ENCODE results near the gene SF3B2.
A peak's percentile ranks its signal among the peaks of the same experiment; 100 is the strongest.
"Not testable (repeated sequence)": the region's sequence is repeated elsewhere in the genome, so short reads cannot be mapped to it uniquely, and the experiment has no call there.

Gene SF3B2

GRCh38 chr11:66012946-66013761 is 39.0 kb upstream of the SF3B2 start:
- no peaks in the 10 kb centered on the region for H3K9me3 Mint-ChIP-seq
- no peak overlapping the region for H3K4me3 Mint-ChIP-seq
- H3K4me1 Mint-ChIP-seq (ENCODE audit: low read depth): peaks cover 11% of the 10 kb centered on the region
- no peak overlapping the region for H3K27ac Mint-ChIP-seq
- peaks cover 22% of the 10 kb centered on the region for H3K27me3 Mint-ChIP-seq
- no peaks in the 10 kb centered on the region for H3K36me3 Mint-ChIP-seq (ENCODE audit: low read depth)
- DNase-seq: no peak

DNA sequence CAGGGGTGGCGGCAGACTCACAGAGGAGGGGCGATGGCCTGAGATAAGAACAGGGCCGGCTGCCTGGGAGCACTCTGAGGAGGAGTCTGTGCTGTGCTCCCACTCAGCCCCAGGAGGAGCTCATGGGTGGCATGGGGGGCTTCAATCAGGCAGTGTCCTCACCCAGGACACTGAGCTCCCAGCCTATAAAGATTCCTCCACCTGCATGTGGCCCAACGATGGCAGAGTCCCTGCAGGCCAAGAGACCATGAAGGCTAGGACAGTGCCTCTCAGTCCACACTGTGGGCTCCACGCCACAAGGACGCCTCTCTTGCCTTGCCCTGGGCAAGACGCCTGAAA is 38.4 kb upstream of the SF3B2 start:
- H3K36me3 Mint-ChIP-seq (ENCODE audit: low read depth): no peaks in the 10 kb centered on the region
- peaks cover 11% of the 10 kb centered on the region for H3K4me1 Mint-ChIP-seq (ENCODE audit: low read depth)
- peaks cover 22% of the 10 kb centered on the region for H3K27me3 Mint-ChIP-seq
- no peak overlapping the region for H3K27ac Mint-ChIP-seq
- DNase-seq: no peak
- no peak overlapping the region for H3K4me3 Mint-ChIP-seq
- H3K9me3 Mint-ChIP-seq: no peaks in the 10 kb centered on the region

GRCh38 chr11:66014804-66015453 is 37.2 kb upstream of the SF3B2 start:
- Mint-ChIP-seq H3K27ac (no peak overlapping the region), H3K4me1 (ENCODE audit: low read depth) (peaks cover 11% of the 10 kb centered on the region), H3K4me3 (no peak overlapping the region), H3K36me3 (ENCODE audit: low read depth) (no peaks in the 10 kb centered on the region), H3K27me3 (peaks cover 22% of the 10 kb centered on the region), H3K9me3 (no peaks in the 10 kb centered on the region)
- DNase-seq: no peak

GRCh38 chr11:66015454-66015881 is 36.7 kb upstream of the SF3B2 start:
- Mint-ChIP-seq H3K4me3 (no peak overlapping the region), H3K27ac (no peak overlapping the region), H3K9me3 (no peaks in the 10 kb centered on the region), H3K27me3 (peaks cover 22% of the 10 kb centered on the region), H3K36me3 (ENCODE audit: low read depth) (no peaks in the 10 kb centered on the region), H3K4me1 (ENCODE audit: low read depth) (peaks cover 11% of the 10 kb centered on the region)
- no peak for DNase-seq

DNA sequence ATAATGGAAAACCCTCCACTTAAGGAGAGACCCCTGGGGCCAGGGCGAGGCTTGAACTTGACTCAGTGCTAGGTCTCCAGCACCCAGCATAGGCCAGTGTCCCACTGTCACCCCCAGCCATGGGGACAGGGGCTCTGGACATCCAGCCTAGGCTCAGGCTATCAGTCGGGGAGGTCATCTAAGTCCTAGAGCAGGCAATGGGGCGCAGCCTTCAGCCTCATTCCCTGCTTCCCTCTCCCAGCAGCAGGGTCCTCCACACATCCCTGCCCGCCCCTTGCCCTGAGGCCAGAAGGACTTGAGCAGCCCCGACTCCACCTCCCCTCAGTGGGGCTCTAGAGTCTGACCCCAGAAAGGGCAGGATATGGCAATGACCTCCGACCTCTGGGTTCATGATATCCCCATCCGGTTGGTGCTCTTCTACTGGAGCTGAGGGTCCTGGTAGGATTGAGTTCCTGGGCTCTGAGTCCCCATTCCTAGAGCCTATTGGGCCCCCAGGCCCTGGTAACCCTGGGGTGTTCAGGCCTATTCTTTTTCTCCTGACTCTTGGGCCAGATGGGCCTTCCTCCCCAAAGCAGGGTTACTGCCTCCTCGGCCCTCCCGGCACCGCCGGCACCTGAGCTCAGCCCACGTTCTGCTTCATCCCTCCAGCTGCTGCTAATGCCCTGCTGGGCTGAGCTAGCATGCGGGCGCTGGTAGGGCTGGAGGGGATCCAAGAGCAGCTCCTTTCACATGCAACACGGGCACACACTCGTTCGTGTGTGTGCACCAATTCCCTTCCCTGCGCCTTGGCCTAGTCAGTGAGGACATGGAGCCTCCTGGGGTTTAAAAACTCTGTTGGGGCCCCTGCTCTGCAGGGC is 36.0 kb upstream of the SF3B2 start:
- Mint-ChIP-seq H3K4me1 (ENCODE audit: low read depth) (peaks cover 15% of the 10 kb centered on the region), H3K4me3 (no peak overlapping the region), H3K27ac (no peak overlapping the region), H3K36me3 (ENCODE audit: low read depth) (no peaks in the 10 kb centered on the region), H3K9me3 (no peaks in the 10 kb centered on the region), H3K27me3 (peaks cover 22% of the 10 kb centered on the region)
- DNase-seq: no peak

DNA sequence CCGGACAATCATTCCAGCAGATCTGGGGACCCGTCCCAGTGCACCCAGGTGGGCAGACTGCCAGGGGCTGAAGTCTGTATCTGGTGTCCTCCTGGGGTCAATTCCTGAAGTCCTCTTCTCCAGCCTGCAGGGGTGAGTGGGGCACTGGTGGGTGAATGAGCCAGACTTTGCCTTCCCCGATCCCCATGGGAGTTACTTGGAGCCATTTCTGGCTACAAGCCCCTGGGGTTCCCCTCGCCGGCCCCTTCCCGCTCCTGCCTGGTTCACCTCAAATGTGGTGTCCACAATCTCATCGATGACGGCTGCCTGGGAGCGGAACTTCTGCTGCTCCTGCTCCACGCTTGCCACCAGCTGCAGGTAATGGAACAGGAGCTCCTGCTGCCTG is 35.4 kb upstream of the SF3B2 start:
- peaks cover 18% of the 10 kb centered on the region for H3K27me3 Mint-ChIP-seq

DNA sequence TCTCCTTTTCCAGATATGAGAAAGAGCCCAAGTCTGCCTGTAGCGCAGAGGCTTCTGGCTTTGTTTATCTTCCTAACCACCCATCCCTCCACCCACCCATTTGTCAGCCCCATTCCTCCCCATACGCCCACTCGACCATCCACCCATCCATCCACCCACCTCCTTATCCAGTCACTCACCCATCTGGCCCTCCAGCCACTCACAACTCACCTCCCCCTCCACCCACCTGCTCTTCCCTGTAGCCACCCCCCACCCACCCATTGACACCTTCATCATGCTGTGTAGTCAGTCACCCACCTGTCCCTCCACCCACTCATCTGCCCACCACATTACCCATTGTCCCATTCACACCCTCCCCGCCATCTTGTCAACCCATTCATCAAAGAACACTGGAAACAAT is 34.8 kb upstream of the SF3B2 start:
- Mint-ChIP-seq H3K4me3 (no peak overlapping the region), H3K9me3 (no peaks in the 10 kb centered on the region), H3K27me3 (peaks cover 14% of the 10 kb centered on the region), H3K36me3 (ENCODE audit: low read depth) (no peaks in the 10 kb centered on the region), H3K4me1 (ENCODE audit: low read depth) (peaks cover 20% of the 10 kb centered on the region), H3K27ac (no peak overlapping the region)
- no peak for DNase-seq

More for the DNA sequence above, 35.4 kb upstream of the SF3B2 start:
- H3K4me1 Mint-ChIP-seq (ENCODE audit: low read depth): peaks cover 21% of the 10 kb centered on the region
- no peaks in the 10 kb centered on the region for H3K9me3 Mint-ChIP-seq
- no peak overlapping the region for H3K4me3 Mint-ChIP-seq
- no peak for DNase-seq
- no peaks in the 10 kb centered on the region for H3K36me3 Mint-ChIP-seq (ENCODE audit: low read depth)
- H3K27ac Mint-ChIP-seq: no peak overlapping the region

- no peak overlapping the region for H3K4me3 Mint-ChIP-seq
- H3K27ac Mint-ChIP-seq: no peak overlapping the region
- peaks cover 23% of the 10 kb centered on the region for H3K4me1 Mint-ChIP-seq (ENCODE audit: low read depth)
- DNase-seq: no peak
- no peaks in the 10 kb centered on the region for H3K36me3 Mint-ChIP-seq (ENCODE audit: low read depth)
- peaks cover 5% of the 10 kb centered on the region for H3K27me3 Mint-ChIP-seq
- H3K9me3 Mint-ChIP-seq: no peaks in the 10 kb centered on the region
These were observed 32.0 kb upstream of the SF3B2 start for GRCh38 chr11:66020212-66020611.

GRCh38 chr11:66020618-66021357 is 31.4 kb upstream of the SF3B2 start:
- H3K9me3 Mint-ChIP-seq: no peaks in the 10 kb centered on the region
- peak overlapping the region; percentile 26 for H3K27ac Mint-ChIP-seq
- H3K27me3 Mint-ChIP-seq: peaks cover 5% of the 10 kb centered on the region
- no peaks in the 10 kb centered on the region for H3K36me3 Mint-ChIP-seq (ENCODE audit: low read depth)
- no peak overlapping the region for H3K4me3 Mint-ChIP-seq
- H3K4me1 Mint-ChIP-seq (ENCODE audit: low read depth): peaks cover 23% of the 10 kb centered on the region
- no peak for DNase-seq

- no peaks in the 10 kb centered on the region for H3K9me3 Mint-ChIP-seq
- H3K36me3 Mint-ChIP-seq (ENCODE audit: low read depth): no peaks in the 10 kb centered on the region
- peak; percentile 91 for DNase-seq
- peak overlapping the region; percentile 44 for H3K4me3 Mint-ChIP-seq
- H3K4me1 Mint-ChIP-seq (ENCODE audit: low read depth): peaks cover 18% of the 10 kb centered on the region
- H3K27ac Mint-ChIP-seq: no peak overlapping the region
- H3K27me3 Mint-ChIP-seq: peaks cover 5% of the 10 kb centered on the region
These were observed 29.6 kb upstream of the SF3B2 start for GRCh38 chr11:66022401-66023185.

GRCh38 chr11:66023186-66023440 is 29.1 kb upstream of the SF3B2 start:
- H3K36me3 Mint-ChIP-seq (ENCODE audit: low read depth); H3K4me3 Mint-ChIP-seq; H3K27ac Mint-ChIP-seq; H3K9me3 Mint-ChIP-seq; DNase-seq; H3K27me3 Mint-ChIP-seq: not testable (repeated sequence)
- peaks cover 16% of the 10 kb centered on the region for H3K4me1 Mint-ChIP-seq (ENCODE audit: low read depth)

GRCh38 chr11:66026017-66026529 is 26.1 kb upstream of the SF3B2 start, which contains the start of gene CATSPER1:
TSS of gene CATSPER1 (minus strand) at chr11:66026479. CDS start at chr11:66026379, 100 bp downstream.
- H3K27ac Mint-ChIP-seq: no peak within 1 kb of the TSS
- DNase-seq: no peak
- peaks cover 13% of the 10 kb centered on the region for H3K4me1 Mint-ChIP-seq (ENCODE audit: low read depth)
- peaks cover 5% of the 10 kb centered on the region for H3K27me3 Mint-ChIP-seq
- no peaks in the 10 kb centered on the region for H3K9me3 Mint-ChIP-seq
- no peaks in the 10 kb centered on the region for H3K36me3 Mint-ChIP-seq (ENCODE audit: low read depth)
- no peak within 1 kb of the TSS for H3K4me3 Mint-ChIP-seq

- Mint-ChIP-seq H3K4me3 (no peak overlapping the region), H3K27ac (no peak overlapping the region)
These were observed 19.0 kb upstream of the SF3B2 start for GRCh38 chr11:66032957-66033735.

More at GRCh38 chr11:66032957-66033735, 19.0 kb upstream of the SF3B2 start:
- Mint-ChIP-seq H3K4me1 (ENCODE audit: low read depth) (no peaks in the 10 kb centered on the region), H3K9me3 (no peaks in the 10 kb centered on the region), H3K36me3 (ENCODE audit: low read depth) (no peaks in the 10 kb centered on the region), H3K27me3 (peaks cover 10% of the 10 kb centered on the region)
- no peak for DNase-seq

Measured in activated T-cell treated with anti-CD3 and anti-CD28 coated beads, Interleukin-2, amount 50 U/mL, for 24 hours (primary cell).